ENCODE measurements around the gene MOSPD3. TPM values are rescaled to one million over a fixed set of nuclear protein-coding genes. Genes with fewer than 3 reads are reported as not detected.

The MOSPD3 gene
- total and polyA plus RNA-seq, 2 of the 13 experiments (the other 11 are each of a cell fraction or from before 2014, with no cell fraction given) = 7.6 to 8.8 TPM

GRCh38 chr7:100641860-100642533, 29.7 kb downstream of the MOSPD3 start (continued):
- TF ChIP-seq ZBTB20 (CRISPR knock-in tag; IDR thresholded peaks at IDR 0.05; ENCODE audit: borderline replicate concordance, low read depth) (0 out of 2 replicates have a peak, but pooled peaks have one; percentile 69), REST (IDR thresholded peaks at IDR 0.05; ENCODE audit: borderline replicate concordance in 1 of 2, low read depth in 1 of 2, low read length in 2 of 2) (no peak), U2AF2 (IDR thresholded peaks at IDR 0.05; ENCODE audit: low read depth, low read length) (no peak), MEIS2 (CRISPR knock-in tag; IDR thresholded peaks at IDR 0.05) (no peak), TGIF2 (CRISPR knock-in tag; IDR thresholded peaks at IDR 0.05) (0 out of 2 replicates have a peak, but pooled peaks have one; percentile 20), ZNF142 (CRISPR knock-in tag; IDR thresholded peaks at IDR 0.05) (no peak), ARNTL (CRISPR knock-in tag; IDR thresholded peaks at IDR 0.05) (no peak; the same call in 1 of the 2 replicates), ZNF512B (CRISPR knock-in tag; IDR thresholded peaks at IDR 0.05; ENCODE audit: borderline replicate concordance) (0 out of 2 replicates have a peak, but pooled peaks have one; percentile 65), ZNF24 (IDR thresholded peaks at IDR 0.05) (no peak), TRIM24 (CRISPR knock-in tag; IDR thresholded peaks at IDR 0.05) (no peak), CBX2 (IDR thresholded peaks at IDR 0.05; ENCODE audit: low read depth, low read length) (no peak), CBX2 (CRISPR knock-in tag; IDR thresholded peaks at IDR 0.05; ENCODE audit: low read depth) (no peak), RARA (CRISPR knock-in tag; IDR thresholded peaks at IDR 0.05) (no peak), HNRNPK (IDR thresholded peaks at IDR 0.05; ENCODE audit: low read depth, low read length, poor library complexity, severe bottlenecking) (no peak), PITX1 (CRISPR knock-in tag; IDR thresholded peaks at IDR 0.05) (no peak), PREB (CRISPR knock-in tag; IDR thresholded peaks at IDR 0.05) (no peak)
